Stomach (tissue), 4 donors: ENCODE data around the gene NPDC1.

Experiments used
- CTCF ChIP-seq, 7 experiments: fragments of 450-650 bp in 4 of 7; fragments of 200-600 bp in 3 of 7; sonication (generic) in 3 of 7; IDR thresholded peaks; one replicate each; pipeline ENCODE4 v1.5.1; 2016 to 2019; ENCODE audit warnings: antibody characterized with exemption in 7 of 7, control low read depth in 2 of 7, mild to moderate bottlenecking in 1 of 7
- EP300 ChIP-seq: sonication (generic); formaldehyde crosslinking; IDR thresholded peaks from one replicate; pipeline ENCODE4 v1.6.1; 2017; ENCODE audit warnings: antibody characterized with exemption
- POLR2A ChIP-seq, 4 donors: fragments of 450-650 bp; IDR thresholded peaks; one replicate each; pipeline ENCODE4 v1.6.1; 2016; ENCODE audit warnings: antibody characterized with exemption in 4 of 4, control low read depth in 2 of 4, mild to moderate bottlenecking in 1 of 4, moderate library complexity in 1 of 4
- POLR2AphosphoS5 ChIP-seq, 3 donors: sonication (generic); formaldehyde crosslinking; IDR thresholded peaks; one replicate each; pipeline ENCODE4 v1.6.1; 2016; ENCODE audit warnings: antibody characterized with exemption in 3 of 3

- TF ChIP-seq CTCF (IDR thresholded peaks at IDR 0.05) (no peak), POLR2AphosphoS5 (IDR thresholded peaks at IDR 0.05) (peak in 1 of 3 donors; percentile 36), POLR2A (IDR thresholded peaks at IDR 0.05) (no peak), EP300 (no peak)
Measured at GRCh38 chr9:137053944-137054931, 8.3 kb upstream of the NPDC1 start, which contains the start of gene ENTPD2.
